ENCODE measurements around the gene TNFAIP1.

The TNFAIP1 gene

DNA sequence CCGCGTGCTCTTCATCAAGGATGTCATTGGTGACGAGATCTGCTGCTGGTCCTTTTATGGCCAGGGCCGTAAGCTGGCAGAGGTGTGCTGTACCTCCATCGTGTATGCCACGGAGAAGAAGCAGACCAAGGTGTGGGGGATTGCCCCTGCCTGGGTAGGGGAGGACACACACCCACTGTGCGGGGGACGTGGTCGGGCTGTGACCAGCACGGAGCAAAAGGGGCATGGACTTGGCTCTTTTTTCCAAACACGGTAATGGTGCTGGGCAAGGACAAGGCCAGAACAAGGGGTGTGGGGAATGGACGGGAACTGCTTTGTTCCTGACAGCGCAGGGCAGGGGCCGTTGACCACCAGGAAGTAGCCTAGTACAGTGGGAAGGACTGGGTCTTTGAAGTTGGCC lies 6.8 kb downstream of the TNFAIP1 start:
- DNase-seq (ENCODE audit: extremely low spot score): no peak
- POLR2A ChIA-PET: no interaction called here
- CTCF ChIA-PET: interaction anchor here (1.1 to 1.2 kb wide), 2 partner anchors 11 to 16 kb away, joined by 3 read pairs; no protein-coding TSS in a partner anchor
- TF ChIP-seq, protein P1, sequence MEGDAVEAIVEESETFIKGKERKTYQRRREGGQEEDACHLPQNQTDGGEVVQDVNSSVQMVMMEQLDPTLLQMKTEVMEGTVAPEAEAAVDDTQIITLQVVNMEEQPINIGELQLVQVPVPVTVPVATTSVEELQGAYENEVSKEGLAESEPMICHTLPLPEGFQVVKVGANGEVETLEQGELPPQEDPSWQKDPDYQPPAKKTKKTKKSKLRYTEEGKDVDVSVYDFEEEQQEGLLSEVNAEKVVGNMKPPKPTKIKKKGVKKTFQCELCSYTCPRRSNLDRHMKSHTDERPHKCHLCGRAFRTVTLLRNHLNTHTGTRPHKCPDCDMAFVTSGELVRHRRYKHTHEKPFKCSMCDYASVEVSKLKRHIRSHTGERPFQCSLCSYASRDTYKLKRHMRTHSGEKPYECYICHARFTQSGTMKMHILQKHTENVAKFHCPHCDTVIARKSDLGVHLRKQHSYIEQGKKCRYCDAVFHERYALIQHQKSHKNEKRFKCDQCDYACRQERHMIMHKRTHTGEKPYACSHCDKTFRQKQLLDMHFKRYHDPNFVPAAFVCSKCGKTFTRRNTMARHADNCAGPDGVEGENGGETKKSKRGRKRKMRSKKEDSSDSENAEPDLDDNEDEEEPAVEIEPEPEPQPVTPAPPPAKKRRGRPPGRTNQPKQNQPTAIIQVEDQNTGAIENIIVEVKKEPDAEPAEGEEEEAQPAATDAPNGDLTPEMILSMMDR (IDR thresholded peaks at IDR 0.05; ENCODE audit: control extremely low read depth, extremely low read depth, low read depth, missing control alignments): no peak

DNA sequence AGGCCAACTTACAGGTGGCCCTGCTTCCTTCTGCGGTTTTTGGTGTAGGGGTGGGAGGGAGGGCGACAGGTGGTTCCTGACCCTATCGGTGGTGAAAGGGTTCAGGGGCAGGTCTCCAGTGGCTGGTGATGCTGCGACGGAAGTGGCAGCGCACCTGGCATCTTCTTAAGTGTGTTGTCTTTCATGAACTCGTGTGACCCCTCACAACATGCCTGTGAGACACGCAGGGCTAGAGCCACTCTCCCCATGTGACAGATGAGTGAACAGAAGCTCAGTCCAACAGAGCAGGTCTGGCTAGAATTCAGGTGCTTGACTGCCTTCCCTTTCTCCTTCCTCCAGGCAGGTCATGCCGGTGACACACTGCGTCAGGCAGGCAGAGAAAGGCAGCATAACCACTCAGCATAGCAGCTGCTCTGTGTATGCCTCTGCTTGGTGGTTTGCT lies 8.0 kb downstream of the TNFAIP1 start:
- CTCF ChIA-PET: interaction anchor here (2.5 kb wide), 1 partner anchor 14 kb away, joined by 8 read pairs; the partner anchor contains the start of gene POLDIP2
- DNase-seq (ENCODE audit: extremely low spot score): no peak
- POLR2A ChIA-PET: no interaction called here
- TF ChIP-seq, protein P1 (IDR thresholded peaks at IDR 0.05; ENCODE audit: control extremely low read depth, extremely low read depth, low read depth, missing control alignments): no peak

DNA sequence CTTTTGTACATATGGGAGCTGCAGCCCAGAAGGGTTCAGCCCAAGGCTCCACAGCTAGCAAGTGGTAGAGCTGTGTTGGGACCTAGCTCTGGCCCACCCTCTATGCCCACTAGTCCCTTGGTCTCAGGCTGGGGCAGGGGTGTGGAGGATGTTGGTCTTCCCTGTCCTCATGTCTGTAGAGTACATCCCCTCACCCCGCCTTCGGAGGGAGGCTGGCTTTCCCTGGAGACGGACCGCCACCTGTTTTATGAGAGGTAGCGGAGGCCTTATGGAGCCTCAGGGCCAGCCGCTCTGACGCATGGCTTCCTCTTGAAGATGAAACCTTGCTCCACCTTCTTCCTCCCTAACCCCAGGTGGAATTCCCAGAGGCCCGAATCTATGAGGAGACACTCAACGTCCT lies 8.4 kb downstream of the TNFAIP1 start:
- POLR2A ChIA-PET: no interaction called here
- CTCF ChIA-PET: interaction anchor here (2.5 kb wide), 1 partner anchor 13 kb away, joined by 8 read pairs; the partner anchor contains the start of gene POLDIP2
- DNase-seq (ENCODE audit: extremely low spot score): no peak
- TF ChIP-seq, protein P1 (IDR thresholded peaks at IDR 0.05; ENCODE audit: control extremely low read depth, extremely low read depth, low read depth, missing control alignments): no peak

DNA sequence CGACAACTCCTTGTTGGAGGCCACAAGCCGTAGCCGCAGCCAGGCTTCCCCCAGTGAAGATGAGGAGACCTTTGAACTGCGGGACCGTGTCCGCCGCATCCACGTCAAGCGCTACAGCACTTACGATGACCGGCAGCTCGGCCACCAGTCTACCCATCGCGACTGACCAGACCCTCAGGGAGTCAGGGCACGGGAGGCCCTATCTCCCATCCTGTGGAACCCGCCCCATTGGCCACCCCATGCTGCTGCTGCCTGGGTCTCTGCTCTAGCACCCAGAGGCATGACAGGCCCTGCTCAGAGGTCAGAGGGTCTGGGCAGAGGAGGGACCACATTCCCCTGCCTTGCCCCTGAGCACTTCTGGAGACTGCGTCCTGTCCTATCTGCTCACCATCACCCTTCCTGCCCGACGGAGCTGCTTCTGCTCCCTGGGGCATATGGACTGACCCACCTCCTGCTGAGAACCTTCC lies 8.9 kb downstream of the TNFAIP1 start:
- CTCF ChIA-PET: interaction anchor here (0.9 to 2.5 kb wide), 2 partner anchors 8 to 13 kb away, joined by 3 to 8 read pairs; partner anchors contain the start of gene POLDIP2
- POLR2A ChIA-PET: no interaction called here
- TF ChIP-seq, protein P1 (IDR thresholded peaks at IDR 0.05; ENCODE audit: control extremely low read depth, extremely low read depth, low read depth, missing control alignments): no peak
- DNase-seq (ENCODE audit: extremely low spot score): no peak

DNA sequence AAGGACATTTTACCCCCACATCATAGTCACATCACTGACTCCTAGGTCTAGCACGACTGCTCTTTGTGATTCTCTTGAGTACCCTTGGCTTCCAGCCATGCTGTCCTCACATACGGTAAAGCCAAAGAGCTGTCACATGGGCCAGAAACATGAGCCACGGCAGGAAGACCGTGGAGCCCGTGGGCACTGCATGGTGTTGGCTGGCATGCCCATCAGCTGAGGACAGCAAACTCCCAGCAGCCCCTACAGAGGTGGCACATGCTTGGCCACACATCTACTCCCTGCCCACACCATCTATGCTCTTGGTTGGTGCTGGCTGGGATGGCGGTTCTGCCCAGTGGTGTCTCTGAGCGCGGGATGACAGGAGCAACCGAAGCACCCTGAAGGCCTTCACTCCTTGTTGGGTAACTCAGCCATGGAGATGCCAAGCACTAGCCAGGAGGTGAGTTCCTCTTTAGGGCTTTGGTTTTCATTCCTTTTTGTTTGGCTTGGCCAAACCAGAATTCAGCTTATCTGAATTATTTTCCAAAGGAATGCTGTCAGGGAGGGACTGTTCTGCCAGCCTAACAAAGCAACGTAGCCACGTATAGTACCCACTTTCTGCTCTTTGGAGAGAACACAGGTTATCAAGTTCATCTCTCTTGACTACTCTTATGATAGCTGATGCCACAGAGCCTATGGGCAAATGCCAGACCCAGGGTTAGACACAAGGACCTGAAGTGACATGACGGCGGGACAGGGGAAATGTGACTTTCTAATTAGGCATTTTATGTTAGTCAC lies 10.0 kb downstream of the TNFAIP1 start:
- ChIA-PET POLR2A (interaction anchor here (0.8 kb wide), 1 partner anchor 15 kb away, joined by 3 read pairs; no protein-coding TSS in a partner anchor), CTCF (interaction anchor here (0.9 to 3.8 kb wide), 5 partner anchors 9 to 106 kb away, joined by 3 to 18 read pairs (median 7); partner anchors contain the start of genes IFT20, POLDIP2 and TNFAIP1)
- TF ChIP-seq, protein P1 (IDR thresholded peaks at IDR 0.05; ENCODE audit: control extremely low read depth, extremely low read depth, low read depth, missing control alignments): no peak
- DNase-seq (ENCODE audit: extremely low spot score): no peak

DNA sequence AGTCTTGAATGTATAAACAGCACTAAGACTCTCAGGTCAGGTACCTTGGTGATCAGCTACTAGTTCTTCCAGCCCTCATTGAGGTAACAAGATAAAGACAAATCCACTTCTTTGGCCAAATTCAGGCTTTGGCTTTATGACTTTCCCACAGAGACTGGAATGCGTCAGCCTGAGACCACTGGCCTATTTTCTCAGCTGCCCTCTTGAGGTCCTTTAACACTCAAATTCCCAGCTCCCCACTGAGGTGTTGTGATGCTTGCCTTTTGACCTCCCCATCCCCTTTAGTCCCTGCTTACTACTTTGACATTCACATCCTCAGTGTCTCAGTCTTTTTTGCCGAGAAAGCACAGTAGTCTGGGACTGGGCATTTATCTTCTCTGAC lies 10.6 kb downstream of the TNFAIP1 start:
- ChIA-PET CTCF (interaction anchor here (0.7 to 3.8 kb wide), 4 partner anchors 8 to 107 kb away, joined by 3 to 18 read pairs (median 6); partner anchors contain the start of genes IFT20 and TNFAIP1), POLR2A (interaction anchor here (0.8 to 2.4 kb wide), 2 partner anchors 11 to 16 kb away, joined by 3 to 13 read pairs; partner anchors contain the start of genes IFT20 and TNFAIP1)
- DNase-seq (ENCODE audit: extremely low spot score): no peak
- TF ChIP-seq, protein P1 (IDR thresholded peaks at IDR 0.05; ENCODE audit: control extremely low read depth, extremely low read depth, low read depth, missing control alignments): no peak
